AG09319 (cell line): ENCODE measurements around the gene SAAL1.

Experiments used
- DNase-seq: peaks from one replicate; pipeline ENCODE4 v3.0.0-alpha.2; 2010; ENCODE audit warnings: low read depth; ENCODE audit errors: extremely low read depth
- CTCF ChIP-seq: IDR thresholded peaks from 2 replicates; pipeline ENCODE4 v1.5.1; 2011; ENCODE audit warnings: low read depth, mild to moderate bottlenecking, inconsistent platforms, low read length, moderate library complexity

Gene SAAL1

GRCh38 chr11:18081551-18081950, 24.3 kb downstream of the SAAL1 start:
- no peak for TF ChIP-seq CTCF
- no peak for DNase-seq

- TF ChIP-seq CTCF, result no peak
- DNase-seq, result no peak
Observed at GRCh38 chr11:18080451-18080850, 25.4 kb downstream of the SAAL1 start.

- DNase-seq, result no peak
- no peak for TF ChIP-seq CTCF
Observed at GRCh38 chr11:18078909-18079308, 27.0 kb downstream of the SAAL1 start.

GRCh38 chr11:18075444-18075843, 30.4 kb downstream of the SAAL1 start:
- TF ChIP-seq CTCF, result no peak
- DNase-seq, result no peak

GRCh38 chr11:18071098-18071705, 34.7 kb downstream of the SAAL1 start:
- no peak for DNase-seq
- TF ChIP-seq CTCF, result no peak

- TF ChIP-seq CTCF, result no peak
- DNase-seq, result no peak
Observed at GRCh38 chr11:18067372-18067771, 38.5 kb downstream of the SAAL1 start.

GRCh38 chr11:18066626-18067025, 39.3 kb downstream of the SAAL1 start:
- no peak for DNase-seq
- no peak for TF ChIP-seq CTCF
